ENCODE results near the gene FAM163B. TPM values are rescaled to one million over a fixed set of nuclear protein-coding genes. Genes with fewer than 3 reads are reported as not detected.

FAM163B gene
- total RNA-seq, 1 donor from 2014 or later, result not detected

DNA sequence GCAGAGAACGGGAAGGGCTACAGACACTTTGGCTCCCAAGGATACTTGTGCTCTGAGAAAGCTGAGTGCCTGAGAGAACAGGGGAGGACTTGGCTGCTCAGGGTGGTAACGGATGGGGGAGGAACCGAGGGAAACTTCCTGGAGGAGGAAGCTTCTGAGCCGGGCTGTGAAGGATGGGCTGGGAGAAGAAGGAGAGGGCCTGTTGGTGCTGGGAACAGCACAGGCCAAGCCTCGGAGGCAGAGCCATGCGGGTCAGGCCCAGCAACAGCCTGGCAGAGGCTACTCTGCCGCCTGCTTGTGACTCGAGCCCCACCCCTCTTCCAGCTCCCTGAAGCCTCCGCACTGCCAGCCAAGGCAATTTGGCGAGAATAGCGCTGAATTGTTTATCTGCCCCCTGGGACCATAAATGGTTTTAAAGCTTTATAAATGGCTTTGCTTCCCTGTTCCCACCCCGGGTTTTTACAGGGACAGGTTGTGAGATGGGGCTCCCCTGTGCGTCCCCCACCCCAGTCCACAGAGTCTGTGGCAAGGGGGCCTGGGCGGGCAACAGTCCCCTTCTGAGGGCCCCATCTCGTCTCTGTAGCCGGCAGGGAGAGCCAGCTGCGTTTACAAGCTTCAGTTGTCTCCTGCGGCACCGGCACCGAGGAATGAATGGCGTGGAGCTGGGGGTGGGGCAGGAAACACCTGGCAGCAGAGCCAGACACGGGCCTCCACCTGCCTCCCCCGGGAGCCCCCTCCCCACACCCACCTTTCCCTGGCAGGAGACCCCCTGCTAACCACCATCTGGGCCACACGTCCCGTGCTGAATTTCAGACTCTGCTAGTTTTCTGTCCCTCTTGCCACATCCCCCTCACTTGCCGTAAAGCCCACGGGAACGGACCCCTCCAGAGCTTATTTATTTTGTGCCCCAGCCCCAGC lies 24.4 kb downstream of the FAM163B start:
- H3K27me3 ChIP-seq, result peaks cover 7% of the 10 kb centered on the region
- H3K36me3 ChIP-seq, result no peaks in the 10 kb centered on the region
- peaks cover 3 to 8% of the 10 kb centered on the region in 2 donors for H3K4me1 ChIP-seq
- TF ChIP-seq, protein P1, sequence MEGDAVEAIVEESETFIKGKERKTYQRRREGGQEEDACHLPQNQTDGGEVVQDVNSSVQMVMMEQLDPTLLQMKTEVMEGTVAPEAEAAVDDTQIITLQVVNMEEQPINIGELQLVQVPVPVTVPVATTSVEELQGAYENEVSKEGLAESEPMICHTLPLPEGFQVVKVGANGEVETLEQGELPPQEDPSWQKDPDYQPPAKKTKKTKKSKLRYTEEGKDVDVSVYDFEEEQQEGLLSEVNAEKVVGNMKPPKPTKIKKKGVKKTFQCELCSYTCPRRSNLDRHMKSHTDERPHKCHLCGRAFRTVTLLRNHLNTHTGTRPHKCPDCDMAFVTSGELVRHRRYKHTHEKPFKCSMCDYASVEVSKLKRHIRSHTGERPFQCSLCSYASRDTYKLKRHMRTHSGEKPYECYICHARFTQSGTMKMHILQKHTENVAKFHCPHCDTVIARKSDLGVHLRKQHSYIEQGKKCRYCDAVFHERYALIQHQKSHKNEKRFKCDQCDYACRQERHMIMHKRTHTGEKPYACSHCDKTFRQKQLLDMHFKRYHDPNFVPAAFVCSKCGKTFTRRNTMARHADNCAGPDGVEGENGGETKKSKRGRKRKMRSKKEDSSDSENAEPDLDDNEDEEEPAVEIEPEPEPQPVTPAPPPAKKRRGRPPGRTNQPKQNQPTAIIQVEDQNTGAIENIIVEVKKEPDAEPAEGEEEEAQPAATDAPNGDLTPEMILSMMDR (IDR thresholded peaks at IDR 0.05), result no peak
- no peaks in the 10 kb centered on the region for H3K9me3 ChIP-seq
- H3K4me3 ChIP-seq, result peak overlapping the region in 1 of 2 donors; percentile 5
- DNase-seq (ENCODE audit: low spot score in 2 of 2), result no peak
- intact Hi-C loops (cut with DNase I), result no loop called here
- no peak overlapping the region for H3K27ac ChIP-seq

DNA sequence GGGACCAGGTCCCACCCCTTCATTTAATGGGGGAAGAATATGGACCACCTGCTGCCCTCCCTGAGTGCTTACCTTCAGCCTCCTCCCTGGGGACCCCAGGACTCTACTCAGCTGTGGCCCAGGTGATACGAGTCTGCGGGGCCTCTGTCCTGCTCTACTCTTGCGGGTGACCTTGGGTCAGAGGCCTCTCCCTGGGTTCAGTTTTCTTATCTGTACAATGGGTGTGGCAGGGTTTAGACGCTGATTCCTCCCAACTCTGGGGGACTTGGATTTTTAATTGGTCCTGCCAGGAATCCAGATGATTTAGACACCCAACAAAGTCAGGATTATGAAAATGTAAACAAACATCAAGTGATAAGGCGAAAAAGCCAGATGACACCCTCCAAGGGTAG lies 25.0 kb downstream of the FAM163B start:
- Histone ChIP-seq H3K27me3 (peaks cover 7% of the 10 kb centered on the region), H3K4me1 (peaks cover 3 to 8% of the 10 kb centered on the region in 2 donors), H3K4me3 (no peak overlapping the region), H3K36me3 (no peaks in the 10 kb centered on the region), H3K9me3 (no peaks in the 10 kb centered on the region), H3K27ac (no peak overlapping the region)
- intact Hi-C loops (cut with DNase I), result no loop called here
- TF ChIP-seq, protein P1 (IDR thresholded peaks at IDR 0.05), result no peak
- no peak for DNase-seq (ENCODE audit: low spot score in 2 of 2)

DNA sequence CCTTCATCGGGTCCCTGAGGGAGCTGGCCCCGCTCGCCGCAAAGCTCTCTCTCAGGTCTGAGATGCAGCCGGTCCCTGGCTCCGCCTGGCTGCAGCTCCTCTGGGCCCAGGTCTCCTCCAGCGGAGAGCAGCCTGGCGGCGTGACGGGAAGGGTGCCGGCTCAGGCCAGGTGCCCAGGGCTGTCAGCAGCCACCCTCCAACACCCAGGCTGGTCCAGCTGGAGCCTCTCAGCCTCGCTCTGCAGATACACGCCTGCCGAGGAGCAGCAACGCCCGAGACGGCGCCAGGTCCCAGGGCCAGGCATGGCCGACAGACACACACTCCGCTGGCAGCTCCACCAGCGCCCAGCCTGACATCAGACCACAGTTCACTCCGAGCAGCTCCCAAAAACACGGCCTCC lies 25.6 kb downstream of the FAM163B start:
- Histone ChIP-seq H3K27me3 (peaks cover 7% of the 10 kb centered on the region), H3K36me3 (no peaks in the 10 kb centered on the region), H3K4me3 (no peak overlapping the region), H3K9me3 (no peaks in the 10 kb centered on the region), H3K4me1 (peaks cover 3 to 8% of the 10 kb centered on the region in 2 donors), H3K27ac (no peak overlapping the region)
- intact Hi-C loops (cut with DNase I), result no loop called here
- TF ChIP-seq, protein P1 (IDR thresholded peaks at IDR 0.05), result no peak
- DNase-seq (ENCODE audit: low spot score in 2 of 2), result no peak

DNA sequence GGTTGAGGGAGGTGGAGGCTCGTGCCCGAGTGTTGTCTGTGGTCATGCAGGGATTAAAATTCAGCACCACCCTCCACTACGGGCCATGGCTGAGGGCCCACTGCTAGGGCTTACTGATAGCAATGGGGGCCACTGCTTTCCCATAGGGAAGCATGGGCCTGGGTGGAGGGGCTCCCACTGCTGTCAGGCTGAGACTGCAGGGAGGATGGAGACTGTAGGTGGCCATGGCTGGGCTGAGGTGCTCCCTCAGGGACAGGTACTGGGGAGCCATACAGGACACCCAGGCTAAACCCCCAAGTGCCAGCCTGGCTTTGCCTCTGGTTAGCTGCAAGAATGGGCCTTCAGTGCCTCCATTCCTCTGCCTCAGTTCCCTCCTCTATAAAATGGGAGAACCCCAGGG lies 26.1 kb downstream of the FAM163B start:
- intact Hi-C loops (cut with DNase I), result no loop called here

DNA sequence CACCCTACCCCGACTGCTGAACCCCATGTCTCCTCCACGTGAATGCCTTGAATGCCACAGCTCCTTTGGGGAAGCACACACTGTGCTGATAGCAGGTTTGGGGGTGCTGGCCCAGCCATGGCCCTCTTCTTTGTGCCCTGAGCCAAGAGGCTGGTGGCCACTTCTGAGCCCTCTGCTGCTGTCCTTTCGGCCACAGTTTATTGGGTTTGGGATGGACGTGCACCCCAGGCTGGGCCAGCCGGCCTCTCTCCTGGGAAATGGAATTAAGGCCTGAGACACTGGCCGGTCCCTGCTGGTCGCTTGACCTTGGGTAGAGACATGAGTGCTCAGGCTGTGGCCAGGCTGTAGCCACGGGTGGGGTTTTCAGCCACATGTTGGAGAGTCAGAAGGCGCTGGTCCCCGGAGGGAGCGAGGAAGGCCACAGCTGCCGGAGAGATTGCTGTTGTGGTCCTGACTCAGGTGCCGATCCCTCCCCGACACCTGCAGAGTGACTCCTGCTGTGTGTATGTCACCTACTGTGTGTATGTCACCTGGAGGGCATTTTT lies 26.6 kb downstream of the FAM163B start:
- no peak overlapping the region for H3K27ac ChIP-seq

More for the DNA sequence above, 26.1 kb downstream of the FAM163B start:
- H3K27me3 ChIP-seq, result peaks cover 7% of the 10 kb centered on the region
- TF ChIP-seq, protein P1 (IDR thresholded peaks at IDR 0.05), result no peak
- no peak overlapping the region for H3K4me3 ChIP-seq
- H3K9me3 ChIP-seq, result no peaks in the 10 kb centered on the region
- peaks cover 3 to 8% of the 10 kb centered on the region in 2 donors for H3K4me1 ChIP-seq
- H3K27ac ChIP-seq, result no peak overlapping the region
- DNase-seq (ENCODE audit: low spot score in 2 of 2), result no peak
- no peaks in the 10 kb centered on the region for H3K36me3 ChIP-seq

More for the DNA sequence above, 26.6 kb downstream of the FAM163B start:
- no peak for DNase-seq (ENCODE audit: low spot score in 2 of 2)
- Histone ChIP-seq H3K27me3 (peaks cover 7% of the 10 kb centered on the region), H3K4me1 (peaks cover 3 to 8% of the 10 kb centered on the region in 2 donors), H3K9me3 (no peaks in the 10 kb centered on the region), H3K36me3 (no peaks in the 10 kb centered on the region), H3K4me3 (no peak overlapping the region)
- TF ChIP-seq, protein P1 (IDR thresholded peaks at IDR 0.05), result no peak
- intact Hi-C loops (cut with DNase I), result no loop called here
